Fibroblast of lung (primary cell): ENCODE results near the gene EXD2. TPM values are rescaled to one million over a fixed set of nuclear protein-coding genes. Genes with fewer than 3 reads are reported as not detected.

ENCODE experiments used
- DNase-seq, 2 donors: peaks; one replicate each; pipeline versions ENCODE4 v3.0.0 to v3.0.0-alpha.2; 2010; ENCODE audit warnings: low read depth in 2 of 2
- H2AFZ ChIP-seq: 2 replicates; pipeline ENCODE4 v1.5.1; 2012; ENCODE audit warnings: low read length, control low read depth, inconsistent platforms
- H3K27ac ChIP-seq: 2 replicates; pipeline ENCODE4 v1.5.1; 2011; ENCODE audit warnings: low read length, control low read depth; ENCODE audit not compliant: insufficient read depth
- H3K27me3 ChIP-seq: 2 replicates; pipeline ENCODE4 v1.5.1; 2011; ENCODE audit warnings: mild to moderate bottlenecking, low read length; ENCODE audit not compliant: control insufficient read depth, insufficient read depth
- H3K36me3 ChIP-seq: 2 replicates; pipeline ENCODE4 v1.5.1; 2011; ENCODE audit warnings: low read length; ENCODE audit not compliant: control insufficient read depth, insufficient read depth
- H3K4me1 ChIP-seq: 2 replicates; pipeline ENCODE4 v1.5.1; 2011; ENCODE audit warnings: low read length; ENCODE audit not compliant: control insufficient read depth, insufficient read depth; ENCODE audit errors: extremely low read depth
- H3K4me2 ChIP-seq: 2 replicates; pipeline ENCODE4 v1.5.1; 2011; ENCODE audit warnings: low read length, control low read depth; ENCODE audit not compliant: insufficient read depth; ENCODE audit errors: extremely low read depth
- H3K4me3 ChIP-seq, 4 experiments: fragments of 200-600 bp in 1 of 4; sonication (generic) in 1 of 4; replicated peaks in 1 of 4; 2 replicates each; pipeline ENCODE4 v1.5.1; 2011 to 2016; ENCODE audit warnings: low read length in 4 of 4, low read depth in 3 of 4, mild to moderate bottlenecking in 3 of 4, control low read depth in 2 of 4, inconsistent platforms in 1 of 4, mixed read lengths in 1 of 4; ENCODE audit not compliant: insufficient read depth in 1 of 4; ENCODE audit errors: control extremely low read depth in 1 of 4
- H3K79me2 ChIP-seq: 2 replicates; pipeline ENCODE4 v1.5.1; 2012; ENCODE audit warnings: mild to moderate bottlenecking, low read length, inconsistent platforms; ENCODE audit not compliant: control insufficient read depth, insufficient read depth
- H3K9ac ChIP-seq: 2 replicates; pipeline ENCODE4 v1.5.1; 2011; ENCODE audit warnings: mild to moderate bottlenecking, low read length, control low read depth; ENCODE audit not compliant: insufficient read depth
- H3K9me3 ChIP-seq: 2 replicates; pipeline ENCODE4 v1.5.1; 2012; ENCODE audit warnings: low read depth, low read length; ENCODE audit not compliant: control insufficient read depth, insufficient read depth
- H4K20me1 ChIP-seq: 2 replicates; pipeline ENCODE4 v1.5.1; 2011; ENCODE audit warnings: low read length; ENCODE audit not compliant: control insufficient read depth, insufficient read depth; ENCODE audit errors: extremely low read depth
- CTCF ChIP-seq, 2 donors: IDR thresholded peaks in 1 of 2; conservative IDR thresholded peaks in 1 of 2; 1 replicate in 1 of 2; 2 replicates in 1 of 2; pipeline ENCODE4 v1.5.1; 2011 to 2012; ENCODE audit warnings: low read length in 2 of 2, control low read depth in 1 of 2, inconsistent platforms in 1 of 2, low read depth in 1 of 2, mild to moderate bottlenecking in 1 of 2
- EZH2 ChIP-seq: IDR thresholded peaks from 2 replicates; pipeline ENCODE4 v1.5.1; 2012; ENCODE audit warnings: low read length, control low read depth, mild to moderate bottlenecking; ENCODE audit errors: missing control alignments
- polyA plus RNA-seq, 2 donors: library from polyadenylated mRNA; depleted of rRNA in 1 of 2; stranded (reverse) in 1 of 2; unstranded in 1 of 2; fragments of >200 nt; gene quantifications; 2 replicates each; pipeline ENCODE4 v1.2.1, GENCODE V29; 2011 to 2012; ENCODE audit warnings: missing spikeins in 1 of 2
- total RNA-seq: library from RNA; depleted of rRNA; stranded (reverse); fragments of >200 nt; gene quantifications from 2 replicates; pipeline ENCODE4 v1.2.1, GENCODE V29; 2014

EXD2 gene
- total and polyA plus RNA-seq, 2 donors (not counting 1 experiment from before 2014, with no cell fraction given), result 25.5 to 27.7 TPM

- H3K4me2 ChIP-seq, result no peak overlapping the region
- peaks cover 7% of the 10 kb centered on the region for H3K4me1 ChIP-seq
- no peak overlapping the region for H3K4me3 ChIP-seq
- H3K36me3 ChIP-seq, result peaks cover 12% of the 10 kb centered on the region
- H3K9me3 ChIP-seq, result no peaks in the 10 kb centered on the region
- no peaks in the 10 kb centered on the region for H3K27me3 ChIP-seq
- no peak overlapping the region for H3K27ac ChIP-seq
- no peak overlapping the region for H2AFZ ChIP-seq
- no peak for DNase-seq
- no peaks in the 10 kb centered on the region for H4K20me1 ChIP-seq
- no peak overlapping the region for H3K9ac ChIP-seq
- no peaks in the 10 kb centered on the region for H3K79me2 ChIP-seq
- TF ChIP-seq EZH2 (no peak), CTCF (conservative IDR thresholded peaks at IDR 0.05 in 1 of 2, IDR thresholded peaks at IDR 0.05 in 1 of 2; ENCODE audit: low read depth in 1 of 2, low read length in 2 of 2) (no peak)
Observed at GRCh38 chr14:69238883-69239282, 47.6 kb downstream of the EXD2 start.

GRCh38 chr14:69240527-69241173 lies 49.4 kb downstream of the EXD2 start:
- Histone ChIP-seq H3K79me2 (no peaks in the 10 kb centered on the region), H3K36me3 (peaks cover 12% of the 10 kb centered on the region), H3K4me2 (no peak overlapping the region), H4K20me1 (no peaks in the 10 kb centered on the region), H3K27me3 (no peaks in the 10 kb centered on the region), H3K27ac (no peak overlapping the region), H3K9me3 (no peaks in the 10 kb centered on the region), H3K4me1 (peaks cover 7% of the 10 kb centered on the region), H2AFZ (no peak overlapping the region), H3K4me3 (no peak overlapping the region), H3K9ac (no peak overlapping the region)
- TF ChIP-seq EZH2 (no peak), CTCF (conservative IDR thresholded peaks at IDR 0.05 in 1 of 2, IDR thresholded peaks at IDR 0.05 in 1 of 2; ENCODE audit: low read depth in 1 of 2, low read length in 2 of 2) (no peak)
- no peak for DNase-seq

- peaks cover 11% of the 10 kb centered on the region for H3K36me3 ChIP-seq
- H3K27ac ChIP-seq, result no peak overlapping the region
- H2AFZ ChIP-seq, result peak overlapping the region; percentile 40
- TF ChIP-seq CTCF (conservative IDR thresholded peaks at IDR 0.05 in 1 of 2, IDR thresholded peaks at IDR 0.05 in 1 of 2; ENCODE audit: low read depth in 1 of 2, low read length in 2 of 2), result no peak
- no peak for TF ChIP-seq EZH2
- no peaks in the 10 kb centered on the region for H3K79me2 ChIP-seq
- no peaks in the 10 kb centered on the region for H3K27me3 ChIP-seq
- no peak overlapping the region for H3K4me3 ChIP-seq
- H3K9ac ChIP-seq, result no peak overlapping the region
- peak in 1 of 2 donors; percentile 46 for DNase-seq
- H3K4me1 ChIP-seq, result peaks cover 7% of the 10 kb centered on the region
- H4K20me1 ChIP-seq, result no peaks in the 10 kb centered on the region
- H3K9me3 ChIP-seq, result no peaks in the 10 kb centered on the region
- H3K4me2 ChIP-seq, result peak overlapping the region; percentile 52
Observed at GRCh38 chr14:69241577-69241976, 50.3 kb downstream of the EXD2 start.
